ENCODE measurements around the gene BATF3.

The BATF3 gene

DNA sequence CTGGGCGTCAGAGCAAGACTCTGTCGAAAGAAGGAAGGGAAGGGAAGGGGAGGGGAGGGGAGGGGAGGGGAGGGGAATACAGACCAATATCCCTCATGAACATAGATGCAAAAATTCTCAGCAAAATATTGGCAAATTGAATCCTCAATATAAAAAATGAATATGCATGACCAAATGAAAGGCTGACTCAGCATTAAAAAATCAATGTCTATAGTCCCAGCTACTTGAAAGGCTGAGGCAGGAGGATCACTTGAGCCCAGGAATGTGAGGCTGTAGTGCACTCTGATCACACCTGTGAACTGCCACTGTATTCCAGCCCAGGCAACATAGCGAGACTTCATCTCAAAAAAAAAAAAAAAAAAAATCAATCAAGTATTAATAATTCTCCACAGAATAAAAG is 24.0 kb downstream of the BATF3 start:
- no peak for DNase-seq (ENCODE audit: low read depth in 1 of 2, low spot score in 1 of 2)
- no peak for TF ChIP-seq JUND (IDR thresholded peaks at IDR 0.05; ENCODE audit: low read depth)
- in situ Hi-C loops (cut with HindIII; ENCODE audit: low pct_unique_long_range_greater_than_20kb, low sequenced_read_pairs): no loop called here

DNA sequence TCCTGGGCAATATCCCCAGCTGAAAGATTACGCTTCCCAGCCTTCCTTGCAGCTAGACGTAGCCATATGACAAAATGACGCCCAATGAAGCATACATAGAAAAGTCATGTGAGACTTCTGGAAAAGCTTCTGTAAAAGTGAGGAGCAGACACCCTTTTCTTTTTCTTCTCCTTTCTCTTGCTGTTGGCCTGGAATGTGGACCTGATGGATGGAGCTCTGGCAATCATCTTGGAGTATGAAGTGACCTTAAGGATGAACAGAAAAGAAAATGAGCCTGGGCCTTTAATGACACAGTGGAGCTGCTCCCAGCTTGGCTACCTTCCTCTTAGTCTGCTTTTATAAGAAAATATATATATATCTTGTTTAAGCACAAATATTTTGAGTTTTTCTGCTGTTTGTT is 24.8 kb downstream of the BATF3 start:
- in situ Hi-C loops (cut with HindIII; ENCODE audit: low pct_unique_long_range_greater_than_20kb, low sequenced_read_pairs): no loop called here
- no peak for DNase-seq (ENCODE audit: low read depth in 1 of 2, low spot score in 1 of 2)
- no peak for TF ChIP-seq JUND (IDR thresholded peaks at IDR 0.05; ENCODE audit: low read depth)

DNA sequence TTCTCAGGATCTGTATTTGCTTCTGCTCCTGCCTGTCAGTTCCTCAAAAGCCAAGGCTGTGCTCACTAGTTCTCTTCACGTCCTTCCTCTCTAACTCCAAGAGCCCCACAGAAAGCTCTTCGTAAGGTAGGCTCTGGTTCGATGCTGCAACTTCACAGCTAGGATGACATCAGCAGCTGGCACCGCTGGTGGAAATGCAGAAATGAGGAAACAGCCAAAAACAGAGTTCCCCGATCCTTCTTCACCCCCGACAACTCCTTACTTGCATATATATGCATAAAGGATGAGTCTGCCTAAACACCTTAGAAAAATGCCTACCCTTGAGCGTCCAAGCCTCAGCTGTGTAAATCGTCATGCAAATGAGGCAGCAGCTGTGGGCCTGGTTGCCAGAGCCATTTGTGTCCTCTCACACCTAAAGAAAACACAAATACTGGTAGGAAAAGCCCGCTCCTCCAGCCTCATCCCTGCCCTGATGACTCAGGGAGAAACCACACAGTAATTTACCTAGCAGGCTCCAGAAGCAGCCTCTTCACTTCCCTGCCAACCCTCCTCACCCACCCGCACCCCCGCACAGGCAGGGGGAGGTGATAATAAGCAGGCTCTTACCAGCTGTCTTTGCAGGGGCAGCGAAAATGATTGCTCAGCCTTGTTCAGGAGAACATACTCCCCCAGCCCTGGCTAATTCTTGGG is 28.2 kb downstream of the BATF3 start:
- in situ Hi-C loops (cut with HindIII; ENCODE audit: low pct_unique_long_range_greater_than_20kb, low sequenced_read_pairs): no loop called here
- no peak for TF ChIP-seq JUND (IDR thresholded peaks at IDR 0.05; ENCODE audit: low read depth)
- DNase-seq (ENCODE audit: low read depth in 1 of 2, low spot score in 1 of 2): no peak

DNA sequence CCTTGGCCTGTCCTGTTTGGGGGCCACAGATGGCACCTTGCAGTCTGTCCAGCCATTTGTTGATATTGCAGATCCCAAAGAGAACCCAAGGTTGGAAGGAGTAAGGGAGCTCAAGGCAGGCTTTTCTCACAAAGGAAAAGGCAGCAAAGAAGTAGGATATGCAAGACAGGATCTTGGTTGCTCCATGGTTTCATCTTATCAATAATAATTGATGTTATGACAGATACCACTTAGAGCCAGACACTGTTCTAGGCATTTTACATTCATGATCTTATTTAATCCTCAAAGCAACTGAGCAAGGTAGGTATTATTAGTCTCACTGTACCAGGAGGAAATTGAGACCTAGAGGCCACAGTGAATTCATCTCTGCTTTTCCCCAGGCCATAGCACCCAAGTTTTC is 28.8 kb downstream of the BATF3 start:
- DNase-seq (ENCODE audit: low read depth in 1 of 2, low spot score in 1 of 2): no peak
- no peak for TF ChIP-seq JUND (IDR thresholded peaks at IDR 0.05; ENCODE audit: low read depth)
- in situ Hi-C loops (cut with HindIII; ENCODE audit: low pct_unique_long_range_greater_than_20kb, low sequenced_read_pairs): no loop called here

DNA sequence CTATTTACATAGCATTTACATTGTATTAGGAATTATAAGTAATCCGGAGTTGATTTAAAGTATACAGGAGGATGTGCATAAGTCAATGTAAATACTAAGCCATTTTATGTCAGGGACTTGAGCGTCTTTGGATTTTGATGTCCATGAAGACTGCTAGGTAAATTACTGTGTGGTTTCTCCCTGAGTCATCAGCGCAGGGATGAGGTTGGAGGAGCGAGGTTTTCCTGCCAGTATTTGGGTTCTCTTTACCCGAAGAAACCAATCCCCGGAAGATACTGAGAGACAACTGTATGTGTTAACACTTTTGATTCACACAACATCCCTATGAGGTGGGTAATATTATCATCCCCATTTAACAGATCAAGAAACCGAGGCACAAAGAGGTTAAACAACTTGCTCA is 29.3 kb downstream of the BATF3 start:
- in situ Hi-C loops (cut with HindIII; ENCODE audit: low pct_unique_long_range_greater_than_20kb, low sequenced_read_pairs): no loop called here
- TF ChIP-seq JUND (IDR thresholded peaks at IDR 0.05; ENCODE audit: low read depth): no peak
- no peak for DNase-seq (ENCODE audit: low read depth in 1 of 2, low spot score in 1 of 2)

DNA sequence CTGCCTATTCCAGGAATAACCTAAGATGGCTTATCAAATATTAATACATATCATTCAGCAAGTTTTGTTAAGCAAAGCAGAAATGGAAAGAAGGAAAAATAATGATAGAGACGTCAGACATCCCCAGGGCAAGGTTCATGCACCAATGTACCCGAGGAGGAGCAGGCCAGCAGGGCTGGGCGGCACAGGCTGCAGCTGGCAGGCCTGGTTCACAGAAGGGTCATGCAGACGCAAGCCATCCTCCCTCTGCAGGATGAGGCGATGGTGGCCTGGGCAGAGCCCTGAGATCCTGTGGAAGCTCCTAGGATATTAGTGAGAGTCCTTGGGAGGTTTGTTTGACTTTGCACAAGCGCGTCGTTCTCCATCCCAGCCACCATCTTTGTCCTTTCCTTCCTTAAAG is 30.0 kb downstream of the BATF3 start:
- TF ChIP-seq JUND (IDR thresholded peaks at IDR 0.05; ENCODE audit: low read depth): no peak
- DNase-seq (ENCODE audit: low read depth in 1 of 2, low spot score in 1 of 2): no peak
- in situ Hi-C loops (cut with HindIII; ENCODE audit: low pct_unique_long_range_greater_than_20kb, low sequenced_read_pairs): no loop called here

DNA sequence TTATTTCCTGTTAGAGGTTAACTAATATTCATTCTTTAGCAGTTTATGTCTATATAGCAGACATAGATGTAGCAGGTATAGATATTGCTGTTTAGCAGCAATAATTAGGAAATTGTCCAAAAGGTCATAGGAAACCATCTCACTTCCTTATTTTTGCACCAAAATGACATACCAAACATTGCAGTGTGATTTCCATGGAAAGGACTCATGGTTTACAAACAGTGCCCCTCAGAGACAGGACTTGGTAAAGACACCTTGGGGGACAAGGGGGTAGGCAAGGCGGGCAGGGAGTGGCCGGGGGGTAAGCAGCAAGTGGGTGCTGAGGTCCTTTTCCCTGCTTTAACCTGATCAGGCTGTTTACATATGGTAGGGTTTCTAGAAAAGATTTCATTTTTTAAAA is 30.5 kb downstream of the BATF3 start:
- TF ChIP-seq JUND (IDR thresholded peaks at IDR 0.05; ENCODE audit: low read depth): no peak
- no peak for DNase-seq (ENCODE audit: low read depth in 1 of 2, low spot score in 1 of 2)
- in situ Hi-C loops (cut with HindIII; ENCODE audit: low pct_unique_long_range_greater_than_20kb, low sequenced_read_pairs): no loop called here

DNA sequence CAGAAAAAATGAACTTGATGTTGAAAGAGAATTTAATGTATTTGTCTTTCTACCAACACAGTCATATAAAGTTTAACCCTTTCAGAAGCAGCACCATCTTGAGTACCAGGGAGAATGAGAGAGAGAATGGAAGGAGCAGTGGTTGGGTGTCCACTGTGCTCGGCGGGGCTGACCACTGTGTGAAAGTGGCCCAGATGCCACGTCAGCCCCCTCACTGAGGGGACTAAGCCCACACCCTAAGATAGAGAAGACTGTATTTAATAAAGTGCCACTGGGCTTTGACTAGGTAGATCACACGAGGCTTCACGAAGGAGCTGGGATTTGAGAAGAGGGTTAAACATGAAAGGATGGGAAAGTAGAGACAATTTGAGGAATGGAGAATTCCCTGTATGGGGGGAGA is 31.2 kb downstream of the BATF3 start:
- in situ Hi-C loops (cut with HindIII; ENCODE audit: low pct_unique_long_range_greater_than_20kb, low sequenced_read_pairs): no loop called here
- DNase-seq (ENCODE audit: low read depth in 1 of 2, low spot score in 1 of 2): no peak
- no peak for TF ChIP-seq JUND (IDR thresholded peaks at IDR 0.05; ENCODE audit: low read depth)

DNA sequence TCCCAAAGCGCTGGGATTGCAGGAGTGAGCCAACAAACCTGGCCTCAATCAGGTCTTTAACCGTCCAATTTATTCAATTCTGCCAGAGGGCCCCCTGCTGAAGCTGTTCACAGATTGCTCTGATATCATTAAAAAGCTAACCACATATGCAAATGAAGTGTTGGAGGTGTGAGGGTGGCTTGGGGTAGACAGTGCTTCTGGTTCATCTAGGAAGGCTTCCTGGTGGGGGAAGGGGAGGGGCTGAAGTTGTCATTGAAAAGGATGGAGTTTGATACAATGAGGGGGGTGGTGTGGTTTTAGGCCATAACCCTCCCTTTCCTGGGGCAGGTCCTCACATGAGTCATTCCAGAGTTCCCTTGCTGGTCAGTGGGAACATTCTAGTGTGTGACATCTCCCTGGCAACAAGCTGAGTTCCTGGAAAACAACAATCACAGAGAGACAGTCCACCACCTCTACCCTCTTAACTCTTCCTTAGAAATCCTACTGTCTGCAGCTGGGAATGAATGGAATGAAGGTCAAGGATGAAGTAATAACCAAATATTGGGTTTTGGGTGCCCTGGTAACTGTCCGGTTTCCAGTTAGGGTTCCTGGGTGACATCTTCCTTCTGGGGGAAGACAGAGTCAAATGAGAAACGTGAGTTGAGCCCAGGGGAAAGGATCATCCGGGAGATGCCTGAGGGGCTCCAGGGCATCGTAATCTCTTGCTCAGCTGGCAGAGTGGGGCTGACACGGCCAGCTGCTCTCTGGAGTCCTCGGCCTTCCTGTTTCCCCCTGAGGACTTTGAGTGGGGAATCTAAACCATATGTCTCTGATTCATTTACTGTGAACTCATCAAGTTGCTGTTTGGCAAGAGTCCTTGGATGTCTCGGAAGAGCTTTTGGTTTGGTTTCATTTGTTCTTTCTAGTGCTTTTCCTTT is 32.2 kb downstream of the BATF3 start:
- peak in 1 of 2 experiments; percentile 35 for DNase-seq (ENCODE audit: low read depth in 1 of 2, low spot score in 1 of 2)
- TF ChIP-seq JUND (IDR thresholded peaks at IDR 0.05; ENCODE audit: low read depth): no peak
- in situ Hi-C loops (cut with HindIII; ENCODE audit: low pct_unique_long_range_greater_than_20kb, low sequenced_read_pairs): no loop called here

DNA sequence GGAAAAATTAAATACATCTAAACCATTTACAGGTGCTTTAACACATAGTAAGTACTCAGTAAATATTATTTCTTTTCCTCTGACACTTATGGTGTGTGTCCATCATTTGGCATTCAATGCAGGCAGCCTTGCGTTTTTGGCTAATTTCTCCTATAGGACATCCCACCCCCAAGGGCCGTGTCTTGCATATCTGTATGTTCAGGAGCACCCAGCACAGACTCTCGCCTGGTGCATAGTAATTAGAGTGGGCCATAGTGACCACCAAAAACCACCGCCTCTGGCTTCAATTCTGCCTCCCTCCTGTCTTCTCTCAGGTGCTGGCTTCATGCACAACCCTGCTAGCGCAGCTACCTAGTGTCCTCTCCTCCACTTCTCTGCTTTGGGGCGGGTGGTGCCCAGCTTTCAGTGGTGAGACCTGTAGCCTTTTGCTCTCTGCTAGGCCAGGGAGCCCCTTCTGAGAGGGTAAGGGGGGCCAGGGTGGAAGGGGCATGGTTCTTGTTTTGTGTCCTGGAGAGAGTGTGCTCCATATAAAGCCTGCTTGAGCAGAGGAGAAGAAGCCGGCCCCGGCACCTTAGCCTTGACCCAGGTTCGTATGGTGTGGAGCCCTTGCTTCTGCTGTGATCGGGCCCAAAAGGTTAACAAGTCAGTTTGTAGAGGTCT is 33.4 kb downstream of the BATF3 start:
- DNase-seq (ENCODE audit: low read depth in 1 of 2, low spot score in 1 of 2): no peak
- no peak for TF ChIP-seq JUND (IDR thresholded peaks at IDR 0.05; ENCODE audit: low read depth)
- in situ Hi-C loops (cut with HindIII; ENCODE audit: low pct_unique_long_range_greater_than_20kb, low sequenced_read_pairs): no loop called here

DNA sequence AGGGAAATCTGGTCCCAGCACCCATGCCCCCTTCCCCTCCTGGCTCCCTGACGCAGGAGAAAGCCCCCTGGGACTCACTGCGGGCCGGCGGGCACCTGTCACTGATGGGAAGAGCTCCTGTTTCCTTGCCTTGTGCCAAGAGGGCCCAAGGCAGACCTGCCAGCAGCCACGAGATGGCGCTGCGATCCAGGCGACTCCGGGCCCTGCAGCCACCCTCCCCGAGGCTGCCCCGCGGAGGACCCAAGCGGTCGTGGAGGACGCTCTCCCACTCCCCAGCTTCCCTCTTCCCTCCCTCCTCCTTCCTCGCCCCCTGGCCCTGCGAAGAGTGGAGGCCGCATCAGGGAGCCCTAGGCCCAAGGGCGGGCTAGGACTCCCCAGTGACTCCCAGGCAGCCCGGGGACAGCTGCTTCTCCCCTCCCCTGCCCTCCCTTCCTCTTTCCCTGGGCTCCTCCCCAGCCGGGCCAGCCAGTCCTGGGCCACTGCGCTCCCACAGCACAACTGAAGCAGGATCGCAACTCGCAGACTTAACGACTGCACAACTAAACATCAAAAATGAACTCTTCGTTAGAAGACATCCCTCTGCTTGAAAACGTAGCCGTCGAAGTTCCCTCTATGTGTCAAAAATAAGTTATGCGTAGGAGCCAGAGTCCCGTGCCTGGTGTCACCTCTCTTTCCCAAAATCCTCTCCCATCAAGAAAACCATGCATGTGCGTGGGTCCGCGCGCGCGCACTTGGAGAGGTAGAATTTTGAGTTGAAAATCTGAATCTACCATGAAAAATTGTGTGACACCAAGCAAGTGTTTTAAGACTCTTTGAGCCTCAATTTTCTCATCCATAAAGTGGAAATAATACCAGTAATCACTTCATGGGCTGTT is 34.2 kb downstream of the BATF3 start:
- peak; percentile 87 to 89 for DNase-seq (ENCODE audit: low read depth in 1 of 2, low spot score in 1 of 2)
- in situ Hi-C loops (cut with HindIII; ENCODE audit: low pct_unique_long_range_greater_than_20kb, low sequenced_read_pairs): no loop called here
- TF ChIP-seq JUND (IDR thresholded peaks at IDR 0.05; ENCODE audit: low read depth): no peak

All from T47D (cell line).